ENCODE measurements around the gene TSACC. TPM values are rescaled to one million over a fixed set of nuclear protein-coding genes. Genes with fewer than 3 reads are reported as not detected.

Gene TSACC
- total and polyA plus RNA-seq, 2 of the 8 experiments (the other 6 are each of a cell fraction or from before 2014, with no cell fraction given): 1.0 to 5.0 TPM

GRCh38 chr1:156342166-156342955 is 4.0 kb downstream of the TSACC start:
- Histone ChIP-seq H3K18ac (ENCODE audit: extremely low read depth, low read length) (no peak overlapping the region), H2AFZ (ENCODE audit: low read length) (no peak overlapping the region), H2BK5ac (ENCODE audit: low read depth, low read length) (no peak overlapping the region), H4K91ac (replicated peaks; ENCODE audit: insufficient read length, low read length) (no peak overlapping the region), H3K23ac (ENCODE audit: insufficient read length) (no peak overlapping the region), H2BK15ac (ENCODE audit: low read length) (no peak overlapping the region), H4K8ac (ENCODE audit: extremely low read depth, insufficient read depth, low read length) (no peak overlapping the region), H3K36me3 (ENCODE audit: control insufficient read depth in 2 of 4, insufficient read depth in 4 of 4, low read length in 3 of 4) (no peaks in the 10 kb centered on the region), H3K56ac (replicated peaks; ENCODE audit: insufficient read length, low read depth, low read length) (no peak overlapping the region), H3K14ac (ENCODE audit: insufficient read length) (no peak overlapping the region), H2BK20ac (ENCODE audit: low read length) (no peak overlapping the region), H3K4me3 (ENCODE audit: extremely low read depth in 1 of 4, insufficient read depth in 2 of 4, low read depth in 3 of 4, low read length in 4 of 4) (no peak overlapping the region), H2AK5ac (ENCODE audit: low read depth, low read length) (no peak overlapping the region), H3K79me2 (ENCODE audit: control insufficient read depth in 1 of 2, insufficient read depth in 2 of 2, low read length in 2 of 2) (peaks cover 4 to 7% of the 10 kb centered on the region in 2 experiments; a peak in 3 of 4 replicates), H3K9me3 (ENCODE audit: insufficient read depth in 2 of 2, low read depth in 1 of 2, low read length in 1 of 2) (no peaks in the 10 kb centered on the region), H3K27me3 (replicated peaks in 1 of 4; ENCODE audit: control insufficient read depth in 3 of 4, extremely low read depth in 1 of 4, insufficient read depth in 3 of 4, low read length in 3 of 4) (no peaks in the 10 kb centered on the region), H2BK12ac (ENCODE audit: low read depth, low read length) (no peak overlapping the region), H2BK120ac (replicated peaks; ENCODE audit: low read depth, low read length) (no peak overlapping the region), H3K23me2 (ENCODE audit: low read depth, low read length) (peaks cover 3% of the 10 kb centered on the region), H3K4me1 (replicated peaks in 1 of 4; ENCODE audit: control insufficient read depth in 3 of 4, insufficient read depth in 4 of 4, low read length in 3 of 4) (no peaks in the 10 kb centered on the region), H3K4ac (replicated peaks; ENCODE audit: insufficient read length, low read depth, low read length) (no peak overlapping the region), H3K27ac (ENCODE audit: low read depth, low read length) (no peak overlapping the region), H3K4me2 (ENCODE audit: insufficient read depth in 1 of 2, low read depth in 2 of 2, low read length in 2 of 2) (no peak overlapping the region), H3K79me1 (ENCODE audit: low read depth, low read length) (0 out of 2 replicates have a peak, but pooled peaks cover 2% of the 10 kb centered on the region), H4K20me1 (replicated peaks in 1 of 2; ENCODE audit: control insufficient read depth in 1 of 2, insufficient read depth in 2 of 2, low read length in 2 of 2) (no peaks in the 10 kb centered on the region), H4K5ac (ENCODE audit: insufficient read length, low read depth, low read length) (no peak overlapping the region), H3K9ac (replicated peaks in 1 of 4; ENCODE audit: extremely low read depth in 1 of 4, low read depth in 3 of 4, low read length in 3 of 4) (no peak overlapping the region)
- POLR2A ChIA-PET (ENCODE audit: partially characterized antibody): interaction anchor here (1.9 kb wide), 1 partner anchor 61 kb away, joined by 6 read pairs; no protein-coding TSS in a partner anchor
- DNase-seq (ENCODE audit: low read depth in 1 of 2, low spot score in 2 of 2): no peak
- no peak for FAIRE-seq
- WGBS, 2 experiments (ENCODE audit: extremely low coverage in 1 of 2, insufficient coverage in 1 of 2, insufficient read length in 1 of 2, insufficient replicate concordance in 2 of 2, low coverage in 1 of 2, low lambda C conversion rate in 2 of 2, missing lambda C conversion rate in 1 of 2): 82% methylated on average over 1 of the region's 1 CpG; no CpG with 5 or more reads in 1 of the 2 experiments
- CTCF ChIA-PET (ENCODE audit: partially characterized antibody): interaction anchor here (0.9 to 7.3 kb wide), 6 partner anchors 10 to 44 kb away, joined by 3 to 60 read pairs (median 4); no protein-coding TSS in a partner anchor
- TF ChIP-seq SP2 (IDR thresholded peaks at IDR 0.05; ENCODE audit: low read length): no peak

Data from H1 (cell line).